Epidermal melanocyte (primary cell): Measurements from ENCODE around the gene GFOD1.
A peak's percentile ranks its signal among the peaks of the same experiment; 100 is the strongest.

ENCODE experiments used
- DNase-seq: peaks from one replicate; pipeline ENCODE4 v3.0.0; 2011; ENCODE audit warnings: low spot score; ENCODE audit not compliant: insufficient read length

The GFOD1 gene, protein sequence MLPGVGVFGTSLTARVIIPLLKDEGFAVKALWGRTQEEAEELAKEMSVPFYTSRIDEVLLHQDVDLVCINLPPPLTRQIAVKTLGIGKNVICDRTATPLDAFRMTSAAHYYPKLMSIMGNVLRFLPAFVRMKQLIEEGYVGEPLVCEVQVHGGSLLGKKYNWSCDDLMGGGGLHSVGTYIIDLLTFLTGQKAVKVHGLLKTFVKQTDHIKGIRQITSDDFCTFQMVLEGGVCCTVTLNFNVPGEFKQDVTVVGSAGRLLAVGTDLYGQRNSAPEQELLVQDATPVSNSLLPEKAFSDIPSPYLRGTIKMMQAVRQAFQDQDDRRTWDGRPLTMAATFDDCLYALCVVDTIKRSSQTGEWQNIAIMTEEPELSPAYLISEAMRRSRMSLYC

DNA sequence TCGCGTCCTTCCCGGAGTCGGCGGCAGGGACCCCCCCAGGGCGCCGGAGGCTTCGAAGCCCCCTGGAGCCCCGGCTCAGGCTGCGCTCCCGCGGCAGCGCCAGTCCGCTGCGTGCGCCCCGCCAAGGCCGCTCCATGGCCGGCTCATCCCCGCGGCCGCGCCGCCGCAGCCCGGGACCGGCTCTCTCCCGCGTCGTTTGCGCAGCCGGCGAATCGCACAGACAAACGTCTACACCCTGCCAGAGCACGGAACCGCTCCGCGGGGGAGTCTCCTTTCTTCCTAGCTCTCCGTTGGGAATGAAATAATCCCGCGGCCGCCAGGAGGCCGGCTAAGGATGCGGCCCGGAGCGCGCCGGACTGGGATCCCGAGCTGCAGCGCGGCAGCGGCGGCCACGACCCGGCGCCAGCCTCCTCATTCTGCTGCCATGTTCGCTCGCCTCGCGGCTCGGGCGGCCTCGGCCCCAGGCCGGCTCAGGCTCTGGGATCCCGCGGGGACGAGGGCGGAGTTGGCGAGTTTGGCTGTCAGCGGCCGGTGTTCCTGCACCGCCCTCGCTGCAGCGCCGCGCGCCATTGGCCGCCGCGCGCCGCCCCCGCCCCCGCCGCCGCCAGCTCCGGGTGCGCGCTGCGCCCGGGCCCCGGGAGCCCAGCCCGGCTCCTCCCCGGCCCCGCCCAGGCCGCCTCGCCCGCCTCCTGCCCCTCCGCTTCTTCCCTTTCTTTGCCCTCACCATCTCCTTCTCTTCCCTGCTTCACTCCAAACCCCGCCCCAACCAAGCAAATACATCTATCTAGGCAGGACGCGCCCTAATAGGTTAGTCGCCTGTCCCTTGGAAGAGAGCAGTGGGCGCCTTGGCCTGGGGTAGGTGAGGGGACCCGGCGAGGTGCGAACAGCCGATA, at the start of gene GFOD1:
TSS of gene GFOD1 (minus strand) at position 479 of the 893 bp plus-strand sequence. CDS start 710 bp downstream, outside the sequence.
- peak; percentile 89 for DNase-seq

DNA sequence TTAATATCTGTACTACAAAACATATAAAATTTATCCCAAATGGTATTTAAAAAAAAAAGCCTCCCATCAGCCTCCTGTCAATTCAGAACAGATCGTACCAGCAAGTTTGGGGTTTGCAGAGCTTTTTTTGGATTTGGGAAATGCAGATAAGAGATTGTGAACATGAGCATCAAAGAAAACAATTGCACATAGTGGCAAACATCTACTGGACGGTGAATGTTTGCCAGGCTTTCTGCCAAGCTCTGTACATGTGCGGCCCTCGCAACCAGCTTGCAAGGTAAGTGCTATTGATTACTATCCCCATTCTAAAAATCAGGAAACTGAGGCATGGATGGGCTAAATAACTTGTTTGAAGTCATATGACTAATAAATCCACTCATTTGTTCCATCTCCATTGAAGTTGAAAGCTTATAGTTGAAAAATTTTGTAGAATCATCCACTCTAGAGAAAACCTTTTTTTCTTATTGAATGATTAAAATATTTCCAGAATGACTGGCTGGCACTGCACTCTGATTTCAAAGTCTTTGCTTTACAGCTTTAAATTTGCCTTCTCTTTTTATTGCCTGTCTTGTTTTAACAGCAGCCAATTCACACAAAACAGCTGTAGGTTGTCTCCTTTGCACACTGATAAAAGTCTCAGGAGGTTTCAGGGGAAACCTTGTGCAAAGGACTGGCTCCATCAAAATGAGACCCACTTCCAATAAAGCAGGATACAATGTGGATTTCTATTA, 49.6 kb upstream of the GFOD1 start:
- no peak for DNase-seq

DNA sequence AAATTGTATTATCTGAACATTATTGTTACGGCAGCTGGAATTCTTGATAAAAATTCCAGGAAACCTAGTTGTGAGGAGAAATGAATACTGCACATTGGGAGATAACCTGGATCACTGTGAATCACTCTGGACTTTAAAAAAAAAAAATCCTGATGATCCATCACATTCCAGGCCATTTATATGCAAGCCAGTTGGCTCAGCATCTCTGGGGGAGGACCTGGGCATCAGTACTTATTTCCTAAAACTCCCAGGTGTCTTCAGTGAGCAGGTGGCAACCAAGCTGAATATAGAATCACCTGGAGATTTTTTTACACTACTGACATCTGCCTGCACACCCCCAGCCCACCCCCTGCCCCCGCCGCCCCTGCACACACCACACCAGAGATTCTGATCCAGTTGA, 47.9 kb upstream of the GFOD1 start:
- no peak for DNase-seq

DNA sequence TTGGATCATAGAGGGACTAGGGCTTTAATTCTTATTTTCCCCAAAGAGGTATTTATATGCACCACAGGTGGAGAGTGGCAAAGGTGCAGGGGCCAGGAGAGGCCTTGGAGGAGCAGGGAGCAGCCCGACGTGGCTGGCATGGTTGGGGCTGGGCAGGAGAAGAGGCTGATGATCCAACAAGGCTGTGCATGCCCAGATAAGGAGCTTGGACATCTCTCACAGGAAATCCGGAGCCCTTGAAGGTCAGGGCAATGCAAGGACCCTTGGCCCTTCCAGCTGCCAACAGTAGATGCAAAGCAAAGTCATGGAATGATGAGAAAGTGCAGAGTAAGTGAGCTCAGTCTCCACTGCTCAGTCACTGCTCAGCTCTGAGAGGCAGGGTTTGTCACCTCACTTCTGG, 47.1 kb upstream of the GFOD1 start:
- no peak for DNase-seq

DNA sequence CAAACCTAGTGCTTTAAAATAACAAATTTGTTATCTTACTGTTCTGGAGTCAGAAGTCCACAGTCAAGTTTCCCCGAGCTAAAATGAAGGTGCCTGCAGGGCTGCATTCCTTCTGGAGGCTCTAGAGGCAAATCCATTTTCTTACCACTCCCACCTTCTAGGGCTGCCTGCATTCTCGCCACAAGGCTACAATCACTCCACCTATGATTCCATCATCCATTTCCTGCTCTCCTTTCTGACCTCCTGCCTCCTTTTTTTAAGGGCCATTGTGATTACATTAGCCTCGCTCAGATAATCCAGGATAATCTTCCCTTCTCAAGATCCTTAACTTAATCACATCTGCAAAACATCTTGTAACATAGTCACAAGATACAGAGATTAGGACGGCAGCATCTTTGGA, 44.6 kb upstream of the GFOD1 start:
- no peak for DNase-seq

DNA sequence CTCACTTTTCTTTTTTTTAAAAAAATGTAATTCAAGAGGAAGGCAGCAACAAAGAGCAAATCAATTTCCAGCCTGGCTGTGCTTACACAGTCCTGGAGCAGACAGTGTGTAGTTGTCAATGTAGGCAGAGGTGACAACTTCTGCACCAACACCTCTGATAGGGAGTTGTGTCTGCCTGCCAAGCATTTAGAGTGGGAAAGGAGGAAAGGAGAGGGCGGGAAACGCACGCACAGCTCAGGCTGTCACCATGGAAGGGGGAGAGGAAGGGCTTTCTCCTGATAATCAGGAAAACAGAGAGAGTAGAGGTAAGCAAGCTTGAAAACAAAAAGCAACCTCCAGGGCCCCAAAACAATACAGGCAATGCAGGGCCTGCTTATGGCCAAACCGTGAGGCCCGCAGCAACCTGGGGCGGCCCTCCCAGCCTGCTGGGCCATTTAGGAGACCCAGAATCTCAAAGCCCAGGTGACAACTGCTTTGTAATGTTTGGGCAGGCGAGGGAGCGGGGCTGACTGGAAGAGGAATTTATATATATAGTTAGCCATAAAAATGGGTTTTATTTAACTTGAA, 41.5 kb upstream of the GFOD1 start:
- DNase-seq = no peak

DNA sequence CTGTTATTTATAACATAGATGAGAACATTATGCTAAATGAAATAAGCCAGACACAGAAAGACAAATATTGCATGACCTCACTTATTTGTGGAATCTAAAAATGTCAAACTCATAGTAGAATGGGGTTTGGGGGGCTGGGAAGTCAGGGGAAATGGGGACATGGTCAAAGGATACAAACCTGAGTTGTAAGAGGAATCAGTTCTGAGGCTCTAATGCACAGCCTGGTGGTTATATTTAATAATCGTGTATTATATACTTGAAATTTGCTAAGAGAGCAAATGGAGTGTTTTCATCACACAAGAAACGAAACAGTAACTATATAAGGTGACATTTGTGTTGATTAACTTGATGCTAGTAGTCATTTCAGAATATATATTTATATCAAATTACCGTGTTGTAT, 40.8 kb upstream of the GFOD1 start:
- DNase-seq = no peak

DNA sequence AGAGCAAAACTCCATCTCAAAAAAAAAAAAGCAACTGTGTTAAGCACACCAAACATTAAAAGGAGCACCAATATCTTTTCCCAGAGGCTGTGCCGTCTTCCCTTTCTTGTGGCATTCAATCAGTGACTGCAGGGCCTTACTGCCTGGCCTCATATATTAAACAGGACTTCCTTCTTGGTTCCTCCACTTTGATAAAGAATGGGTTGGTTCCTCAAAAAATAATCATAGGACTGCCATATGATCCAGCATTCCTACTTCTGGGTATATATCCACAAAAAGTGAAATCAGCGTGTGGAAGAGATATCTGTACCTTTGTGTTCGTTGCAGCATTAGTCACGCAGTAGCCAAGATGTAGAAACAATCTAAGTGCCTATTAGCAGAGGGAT, 40.3 kb upstream of the GFOD1 start:
- DNase-seq = no peak

DNA sequence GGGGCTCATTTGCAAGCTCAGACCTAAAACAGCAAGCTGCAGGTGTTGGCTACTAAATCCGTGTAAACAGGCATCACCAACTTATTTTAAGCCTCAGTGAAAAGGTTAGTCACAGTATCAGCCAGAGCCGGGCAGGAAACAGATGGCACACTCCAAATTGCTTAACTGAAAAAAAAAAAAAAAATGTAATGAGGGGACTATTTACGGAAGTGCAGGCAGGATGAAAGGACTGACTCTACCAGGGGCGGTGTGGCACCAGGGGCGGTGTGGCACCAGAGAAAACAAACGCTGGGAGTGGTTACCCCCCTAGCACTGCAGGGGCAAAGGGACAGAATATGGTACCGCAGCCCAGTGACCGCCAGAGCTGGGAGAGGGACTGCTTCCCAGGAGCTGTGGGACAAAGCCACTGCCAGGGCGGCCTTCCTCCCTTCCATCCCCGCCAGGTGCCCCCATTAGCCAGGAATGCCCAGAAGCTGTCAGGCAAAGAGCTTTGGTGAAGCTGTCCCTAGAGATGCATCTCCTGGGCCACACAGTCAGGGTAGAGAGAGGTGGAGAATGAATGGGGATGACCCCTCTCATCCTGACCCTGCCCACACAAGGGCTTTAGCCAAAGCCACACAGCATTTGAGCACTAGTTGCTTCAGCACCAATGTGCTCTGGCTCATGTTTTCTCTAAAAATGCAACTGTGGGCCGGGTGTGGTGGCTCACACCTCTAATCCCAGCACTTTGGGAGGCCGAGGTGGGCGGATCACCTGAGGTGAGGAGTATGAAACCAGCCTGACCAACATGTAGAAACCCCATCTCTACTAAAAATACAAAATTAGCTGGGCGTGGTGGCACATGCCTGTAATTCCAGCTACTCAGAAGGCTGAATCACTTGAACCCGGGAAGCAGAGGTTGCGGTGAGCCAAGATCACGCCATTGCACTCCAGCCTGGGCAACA, 39.6 kb upstream of the GFOD1 start:
- DNase-seq = no peak

DNA sequence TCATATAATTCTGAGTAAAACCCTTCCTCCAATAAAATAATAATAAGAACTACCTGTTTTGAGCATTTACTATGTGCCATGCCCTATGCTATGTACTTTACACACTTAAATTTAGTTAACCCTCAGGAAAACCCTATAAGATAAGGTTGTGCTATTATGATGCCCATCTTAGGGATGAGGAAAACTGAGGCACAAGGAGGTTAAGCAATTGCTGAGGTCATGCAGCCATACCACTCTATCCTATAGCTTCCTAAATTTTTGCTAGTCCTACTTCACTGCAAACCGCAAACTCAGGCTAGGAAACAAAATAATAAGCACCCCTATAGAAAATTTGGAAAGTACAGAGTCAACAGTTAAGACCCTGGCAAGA, 38.9 kb upstream of the GFOD1 start:
- DNase-seq = no peak

DNA sequence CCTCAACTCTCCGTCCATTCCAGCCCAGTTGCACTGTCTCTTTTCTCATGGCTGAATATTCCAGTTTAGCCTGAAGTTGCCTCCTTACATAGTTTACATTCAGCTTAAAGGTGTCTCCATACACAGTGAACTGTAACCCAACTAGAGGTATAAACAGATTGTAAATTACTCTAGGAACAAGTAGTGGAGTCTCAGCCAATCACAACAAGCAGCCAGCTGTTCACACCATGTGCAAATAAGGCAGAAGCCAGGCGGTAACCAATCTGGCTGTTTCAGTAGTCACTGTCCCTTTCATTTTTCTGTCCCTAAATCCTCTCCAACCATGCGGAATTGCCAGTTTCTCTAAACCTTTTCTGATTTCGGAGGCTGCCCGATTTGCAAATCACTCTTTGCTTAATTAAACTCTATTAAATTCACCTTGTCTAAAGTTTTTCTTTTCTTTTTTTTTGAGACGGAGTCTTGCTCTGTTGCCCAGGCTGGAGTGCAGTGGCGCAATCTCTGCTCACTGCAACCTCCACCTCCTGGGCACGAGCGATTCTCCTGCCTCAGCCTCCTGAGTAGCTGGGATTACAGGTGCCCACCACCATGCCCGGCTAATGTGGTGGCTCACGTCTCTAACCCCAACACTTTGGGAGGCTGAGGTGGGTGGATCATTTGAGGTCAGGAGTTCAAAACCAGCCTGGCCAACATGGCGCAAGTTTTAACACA, 37.6 kb upstream of the GFOD1 start:
- DNase-seq = no peak

DNA sequence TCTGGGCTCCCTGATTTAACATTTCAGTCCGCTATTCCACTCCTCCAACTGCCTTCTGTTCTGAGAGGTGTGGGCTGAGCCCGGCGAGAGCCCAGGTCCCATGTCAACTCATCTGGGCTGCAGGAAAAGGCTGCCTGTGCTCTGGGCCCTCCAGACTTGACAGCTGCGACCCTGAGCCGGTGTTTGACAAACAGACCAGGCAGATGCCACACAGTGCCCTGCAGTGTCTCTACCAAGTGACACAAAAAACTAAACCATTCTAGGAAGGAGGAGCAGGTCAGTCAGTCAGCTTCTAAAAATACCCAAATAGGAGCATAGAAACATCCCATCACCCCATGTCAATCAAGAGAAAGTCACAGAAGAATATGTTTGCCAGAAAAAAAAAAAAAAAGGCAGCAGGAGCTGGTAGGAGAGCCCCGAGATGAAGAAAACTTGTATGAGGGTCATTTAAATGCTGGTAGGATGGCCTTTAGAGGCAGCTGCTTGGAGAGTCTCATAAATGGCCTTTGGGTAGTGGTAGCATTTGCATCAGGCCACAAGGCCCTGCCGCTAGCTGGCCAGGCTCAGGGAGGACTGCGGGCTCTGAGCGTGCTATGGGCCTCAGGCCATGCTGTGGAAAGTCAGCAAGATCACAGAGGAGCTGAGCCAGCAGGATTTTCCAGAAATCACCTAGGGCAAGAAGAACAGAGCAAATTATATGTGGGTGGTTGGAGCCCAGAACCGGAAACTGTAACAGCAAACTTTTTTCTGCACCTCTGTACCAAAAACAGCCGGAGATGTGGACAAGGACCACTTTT, 36.6 kb upstream of the GFOD1 start:
- DNase-seq = no peak

DNA sequence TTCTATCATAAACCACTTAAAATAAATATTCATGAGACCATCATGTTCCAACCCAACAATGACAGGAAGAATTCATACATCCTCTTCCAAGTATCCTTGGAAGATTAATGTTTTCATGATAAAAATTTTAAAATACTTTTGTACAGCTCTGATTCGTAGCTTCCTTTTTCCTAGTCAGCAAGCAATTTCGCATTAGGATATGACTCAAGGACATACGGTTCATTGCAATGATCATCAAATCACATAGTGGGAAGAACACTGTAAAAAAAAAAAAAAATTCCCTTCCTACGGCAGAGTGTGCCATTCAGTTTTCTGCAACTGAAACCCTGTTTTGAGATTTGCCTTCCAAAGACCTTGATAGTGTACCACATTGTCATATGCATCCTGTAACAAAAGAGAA, 35.3 kb upstream of the GFOD1 start:
- DNase-seq = no peak

DNA sequence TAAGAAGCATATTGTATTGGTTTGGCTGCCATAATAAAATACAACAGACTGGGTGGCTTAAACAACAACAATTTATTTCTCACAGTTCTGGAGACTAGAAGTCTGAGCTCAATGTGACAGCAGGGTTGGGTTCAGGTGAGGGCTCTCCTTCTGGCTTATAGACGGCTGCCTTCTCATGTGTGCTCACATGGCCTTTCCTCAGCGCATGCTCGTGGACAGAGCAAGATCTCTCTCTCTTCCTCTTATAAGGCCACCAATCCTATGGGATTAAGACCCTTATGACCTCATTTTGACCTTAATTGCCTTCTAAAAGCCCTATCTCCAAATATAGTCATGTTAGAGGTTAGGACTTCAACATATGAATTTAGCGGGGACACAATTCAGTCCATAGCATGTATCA, 32.4 kb upstream of the GFOD1 start:
- DNase-seq = no peak

DNA sequence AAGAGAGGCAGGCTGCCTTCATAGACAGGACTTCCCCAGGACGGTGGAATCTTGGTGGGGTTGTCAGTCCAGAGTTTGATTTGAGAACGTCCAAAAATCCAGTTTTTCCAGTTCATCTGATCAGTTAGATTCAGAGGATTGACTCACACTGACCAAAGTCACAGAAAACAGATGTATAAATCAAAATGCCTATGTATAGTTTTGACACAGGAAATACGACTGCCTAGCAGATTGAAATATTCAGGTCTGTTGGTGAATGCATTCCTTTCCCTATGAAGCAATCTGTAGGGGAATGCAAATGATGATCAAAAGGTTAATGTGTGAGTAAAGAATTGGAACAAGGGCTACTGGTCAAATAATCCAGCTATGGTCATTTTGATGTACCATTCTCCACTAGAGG, 29.7 kb upstream of the GFOD1 start:
- no peak for DNase-seq

DNA sequence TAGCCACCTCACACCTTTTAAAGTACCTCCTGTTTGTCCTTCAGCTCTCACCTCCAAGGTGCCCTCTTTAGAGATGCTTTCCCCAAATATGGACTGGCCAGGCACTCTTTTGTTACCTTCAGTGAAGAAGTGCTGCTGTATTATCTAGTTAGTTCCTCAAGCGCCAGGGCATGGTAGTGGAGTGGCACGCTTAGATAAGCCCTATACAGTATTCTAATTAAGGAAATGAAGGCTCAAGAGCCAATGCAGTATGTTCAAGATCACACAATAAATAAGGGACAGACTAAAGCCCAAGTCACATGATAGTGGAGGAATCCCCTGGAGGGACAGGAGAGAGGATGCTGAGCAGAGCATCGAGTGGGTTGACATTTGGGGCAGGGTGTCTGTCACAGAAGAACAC, 28.5 kb upstream of the GFOD1 start:
- DNase-seq = no peak

DNA sequence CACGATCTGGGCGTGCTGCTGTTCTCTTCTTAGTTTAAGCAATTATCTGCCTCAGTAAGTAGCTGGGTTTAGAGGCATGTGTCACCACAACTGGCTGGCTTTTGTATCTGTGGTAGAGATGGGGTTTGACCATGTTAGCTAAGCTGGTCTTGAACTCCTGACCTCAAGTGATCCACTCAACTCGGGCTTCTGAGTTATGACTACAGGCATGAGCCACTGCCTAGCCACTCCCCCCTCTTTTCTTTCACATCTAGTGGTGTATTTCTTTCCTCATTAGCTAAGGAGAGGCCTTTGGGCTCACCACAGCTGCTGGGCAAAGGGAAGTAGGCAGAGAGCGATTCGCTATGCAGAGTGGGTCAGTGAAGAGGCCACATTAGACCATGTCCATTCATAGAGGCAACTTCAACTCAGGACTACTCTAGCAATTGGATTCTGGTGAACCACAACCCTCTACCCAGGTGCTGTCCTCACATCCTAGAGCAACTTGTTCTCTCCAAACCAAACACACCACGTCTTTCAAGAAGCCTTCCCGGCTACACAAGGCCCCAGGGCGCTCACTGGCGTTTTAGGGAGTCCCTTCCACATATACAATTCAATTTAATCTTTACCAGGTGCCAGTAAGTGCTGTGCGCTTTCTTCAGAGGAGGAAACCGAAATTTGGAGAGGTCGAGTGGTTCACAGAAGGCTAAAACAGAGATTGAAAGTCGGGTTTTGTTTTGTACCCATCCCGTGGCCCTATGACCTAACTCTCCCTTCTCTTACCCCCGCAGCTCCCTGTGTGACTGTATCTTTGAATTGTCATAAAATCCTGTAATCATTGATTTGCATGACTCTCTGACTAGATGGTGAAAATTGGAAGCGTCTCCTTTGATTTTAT, 26.5 kb upstream of the GFOD1 start:
- DNase-seq = no peak

DNA sequence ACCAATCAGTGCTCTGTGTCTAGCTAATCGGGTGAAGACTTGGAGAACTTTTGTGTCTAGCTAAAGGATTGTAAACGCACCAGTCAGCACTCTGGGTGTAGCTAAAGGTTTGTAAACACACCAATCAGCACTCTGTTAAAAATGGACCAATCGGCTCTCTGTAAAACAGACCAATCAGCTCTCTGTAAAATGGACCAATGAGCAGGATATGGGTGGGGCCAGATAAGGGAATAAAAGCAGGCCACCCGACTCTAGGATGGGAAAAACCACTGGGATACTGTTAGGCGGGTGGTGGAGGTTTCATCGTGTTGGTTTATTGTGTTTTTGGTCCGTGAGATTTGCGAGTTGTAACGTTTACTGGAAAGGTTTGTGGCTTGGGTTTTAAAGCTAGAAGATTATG, 25.5 kb upstream of the GFOD1 start:
- DNase-seq = no peak
